Stimulated activated CD8-positive, alpha-beta memory T cell treated with anti-CD3 and anti-CD28 coated beads, Interleukin-15, amount 100 ng/mL, for 1 hour (primary cell): ENCODE results near the gene EFCAB14.
"Not testable (repeated sequence)": the region's sequence is repeated elsewhere in the genome, so short reads cannot be mapped to it uniquely, and the experiment has no call there.

Experiments used
- DNase-seq: peaks from one replicate; pipeline ENCODE4 v3.0.0-alpha.2; 2020; ENCODE audit warnings: low read depth

EFCAB14 gene

GRCh38 chr1:46686255-46686654, 32.7 kb downstream of the EFCAB14 start:
- no peak for DNase-seq

GRCh38 chr1:46684670-46685069, 34.2 kb downstream of the EFCAB14 start:
- DNase-seq: no peak

GRCh38 chr1:46682064-46682463, 36.9 kb downstream of the EFCAB14 start:
- no peak for DNase-seq

- no peak for DNase-seq
These were observed 37.4 kb downstream of the EFCAB14 start for GRCh38 chr1:46681333-46682034.

GRCh38 chr1:46679789-46680573, 38.9 kb downstream of the EFCAB14 start:
- DNase-seq: no peak

GRCh38 chr1:46677339-46677738, 41.6 kb downstream of the EFCAB14 start:
- DNase-seq: no peak

- DNase-seq: no peak
These were observed 42.4 kb downstream of the EFCAB14 start for GRCh38 chr1:46676531-46676930.

- DNase-seq: no peak
These were observed 43.2 kb downstream of the EFCAB14 start for GRCh38 chr1:46675549-46676314.

- no peak for DNase-seq
These were observed 45.1 kb downstream of the EFCAB14 start for GRCh38 chr1:46673749-46674182.

GRCh38 chr1:46672696-46673095, 46.2 kb downstream of the EFCAB14 start:
- DNase-seq: no peak

- no peak for DNase-seq
These were observed 47.4 kb downstream of the EFCAB14 start, which contains the start of gene TEX38 for GRCh38 chr1:46671554-46671953. TEX38 (plus strand) TSS chr1:46671854; CDS start chr1:46671935, 81 bp downstream.

GRCh38 chr1:46670134-46670533, 48.8 kb downstream of the EFCAB14 start:
- no peak for DNase-seq

- peak; percentile 8 for DNase-seq
These were observed 50.8 kb downstream of the EFCAB14 start, which contains the start of gene ATPAF1 for GRCh38 chr1:46667782-46668760. ATPAF1 (minus strand) TSS chr1:46668364; CDS start chr1:46668322, 42 bp downstream.

GRCh38 chr1:46665983-46666382, 52.9 kb downstream of the EFCAB14 start:
- no peak for DNase-seq

GRCh38 chr1:46662919-46663318, 56.0 kb downstream of the EFCAB14 start:
- not testable (repeated sequence) for DNase-seq

- DNase-seq: not testable (repeated sequence)
These were observed 58.8 kb downstream of the EFCAB14 start for GRCh38 chr1:46660116-46660515.

GRCh38 chr1:46659307-46659870, 59.5 kb downstream of the EFCAB14 start:
- DNase-seq: no peak

- DNase-seq: no peak
These were observed 61.1 kb downstream of the EFCAB14 start for GRCh38 chr1:46657775-46658174.

- DNase-seq: no peak
These were observed 62.3 kb downstream of the EFCAB14 start for GRCh38 chr1:46656643-46657042.

GRCh38 chr1:46655848-46656247, 63.1 kb downstream of the EFCAB14 start:
- no peak for DNase-seq

GRCh38 chr1:46654698-46655097, 64.2 kb downstream of the EFCAB14 start:
- DNase-seq: not testable (repeated sequence)
